PC-3 (cell line): ENCODE data around the gene MAP2K5.

ENCODE experiments used
- CTCF ChIP-seq: fragments of 300-600 bp; sonication (generic); conservative IDR thresholded peaks from 2 replicates; pipeline ENCODE4 v1.5.1; 2017; ENCODE audit warnings: antibody characterized with exemption, low read depth, mild to moderate bottlenecking, low read length
- EZH2 ChIP-seq: fragments of 300-600 bp; sonication (generic); IDR thresholded peaks from one replicate; pipeline ENCODE4 v1.6.1; 2017; ENCODE audit warnings: antibody characterized with exemption, mild to moderate bottlenecking, low read length; ENCODE audit not compliant: unreplicated experiment
- EZH2phosphoT487 ChIP-seq: fragments of 300-600 bp; sonication (generic); IDR thresholded peaks from 2 replicates; pipeline ENCODE4 v1.6.1; 2018; ENCODE audit warnings: mild to moderate bottlenecking, antibody characterized with exemption, low read length, borderline replicate concordance

- TF ChIP-seq CTCF (no peak), EZH2 (no peak), EZH2phosphoT487 (no peak)
Measured at GRCh38 chr15:67776600-67776999, 234.1 kb downstream of the MAP2K5 start.
